Activated T-helper 1 cell treated with anti-CD3 and anti-CD28 coated beads, Interleukin-2, amount 50 U/mL, for 16 hours (primary cell): ENCODE measurements around the gene TIMM13.
"Not testable (repeated sequence)": the region's sequence is repeated elsewhere in the genome, so short reads cannot be mapped to it uniquely, and the experiment has no call there.

Experiments used
- DNase-seq, 2 donors: peaks; one replicate each; pipeline ENCODE4 v3.0.0-alpha.2; 2020; ENCODE audit warnings: low read depth in 1 of 2, low spot score in 1 of 2

Gene TIMM13

DNA sequence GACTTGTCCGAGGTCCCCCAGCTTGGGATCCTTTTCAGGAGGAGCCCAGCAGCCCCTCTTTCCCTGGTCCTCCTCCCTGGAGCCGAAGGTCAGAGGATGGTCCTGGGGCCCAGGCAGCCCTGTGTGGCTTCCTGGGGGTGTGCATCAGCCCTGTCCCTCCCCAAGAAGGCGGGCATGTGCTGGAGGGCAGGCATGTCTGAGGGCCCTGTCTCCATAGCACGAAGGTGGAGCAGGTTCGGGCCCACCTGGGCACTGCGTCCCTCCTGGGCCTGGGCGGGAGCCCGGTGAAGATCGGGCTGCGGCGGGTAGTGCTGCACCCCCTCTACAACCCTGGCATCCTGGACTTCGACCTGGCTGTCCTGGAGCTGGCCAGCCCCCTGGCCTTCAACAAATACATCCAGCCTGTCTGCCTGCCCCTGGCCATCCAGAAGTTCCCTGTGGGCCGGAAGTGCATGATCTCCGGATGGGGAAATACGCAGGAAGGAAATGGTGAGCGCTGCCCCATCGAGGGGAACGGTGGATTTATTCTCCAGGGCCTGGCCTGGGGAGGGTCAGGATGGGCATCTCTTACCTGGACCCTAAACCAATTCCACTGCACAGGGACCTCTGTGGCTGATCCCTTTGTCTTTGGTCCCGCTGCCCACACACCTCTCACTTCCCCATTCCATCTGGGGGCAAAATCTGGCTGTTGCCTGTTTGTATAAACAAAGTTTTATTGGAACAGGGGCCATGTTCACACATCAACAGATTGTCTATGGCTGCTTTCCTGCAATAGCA lies 10.9 kb downstream of the TIMM13 start:
- DNase-seq: no peak

- no peak for DNase-seq
Measured at GRCh38 chr19:2415973-2416319, 11.4 kb downstream of the TIMM13 start.

GRCh38 chr19:2415281-2415972 lies 12.0 kb downstream of the TIMM13 start:
- DNase-seq: no peak

DNA sequence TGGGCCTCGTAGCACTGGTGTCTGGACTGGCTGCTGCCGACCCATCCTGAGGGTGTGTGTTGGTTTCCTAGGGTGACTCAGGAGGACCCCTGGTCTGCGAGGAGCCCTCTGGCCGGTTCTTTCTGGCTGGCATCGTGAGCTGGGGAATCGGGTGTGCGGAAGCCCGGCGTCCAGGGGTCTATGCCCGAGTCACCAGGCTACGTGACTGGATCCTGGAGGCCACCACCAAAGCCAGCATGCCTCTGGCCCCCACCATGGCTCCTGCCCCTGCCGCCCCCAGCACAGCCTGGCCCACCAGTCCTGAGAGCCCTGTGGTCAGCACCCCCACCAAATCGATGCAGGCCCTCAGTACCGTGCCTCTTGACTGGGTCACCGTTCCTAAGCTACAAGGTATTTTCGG lies 13.8 kb downstream of the TIMM13 start:
- DNase-seq: no peak

- no peak for DNase-seq
Measured at GRCh38 chr19:2413159-2413558, 14.2 kb downstream of the TIMM13 start.

- DNase-seq: no peak
Measured at GRCh38 chr19:2412449-2412848, 14.9 kb downstream of the TIMM13 start.

- DNase-seq: no peak
Measured at GRCh38 chr19:2411709-2412108, 15.7 kb downstream of the TIMM13 start.

- no peak for DNase-seq
Measured at GRCh38 chr19:2410023-2410422, 17.4 kb downstream of the TIMM13 start.

DNA sequence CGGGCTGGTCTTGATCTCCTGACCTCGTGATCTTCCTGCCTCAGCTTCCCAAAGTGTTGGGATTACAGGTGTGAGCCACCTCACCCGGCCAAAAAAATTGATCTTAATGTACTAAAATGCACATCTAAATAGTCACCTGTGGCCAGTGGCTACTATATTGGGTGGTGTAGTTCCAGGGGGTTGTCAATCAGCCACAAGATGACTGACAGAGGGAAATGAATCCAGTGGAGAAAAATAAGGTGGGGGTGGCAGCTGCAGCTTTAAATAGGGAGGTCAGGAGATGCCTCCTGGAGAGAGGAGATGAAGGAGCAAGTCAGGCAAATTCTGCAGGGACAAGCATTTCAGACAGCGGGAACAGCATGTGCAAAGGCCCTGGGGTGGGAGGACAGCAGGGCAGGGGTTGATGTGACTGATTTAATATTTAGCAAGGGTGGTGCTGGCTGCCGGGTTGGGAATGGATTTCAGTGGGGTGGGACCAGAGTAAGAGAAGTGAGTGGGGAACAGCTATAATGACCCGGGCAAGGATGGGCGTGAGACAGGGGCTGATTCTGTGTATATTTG lies 18.0 kb downstream of the TIMM13 start:
- DNase-seq: no peak

GRCh38 chr19:2408247-2408646 lies 19.1 kb downstream of the TIMM13 start:
- DNase-seq: no peak

- no peak for DNase-seq
Measured at GRCh38 chr19:2399582-2399981, 27.8 kb downstream of the TIMM13 start.

DNA sequence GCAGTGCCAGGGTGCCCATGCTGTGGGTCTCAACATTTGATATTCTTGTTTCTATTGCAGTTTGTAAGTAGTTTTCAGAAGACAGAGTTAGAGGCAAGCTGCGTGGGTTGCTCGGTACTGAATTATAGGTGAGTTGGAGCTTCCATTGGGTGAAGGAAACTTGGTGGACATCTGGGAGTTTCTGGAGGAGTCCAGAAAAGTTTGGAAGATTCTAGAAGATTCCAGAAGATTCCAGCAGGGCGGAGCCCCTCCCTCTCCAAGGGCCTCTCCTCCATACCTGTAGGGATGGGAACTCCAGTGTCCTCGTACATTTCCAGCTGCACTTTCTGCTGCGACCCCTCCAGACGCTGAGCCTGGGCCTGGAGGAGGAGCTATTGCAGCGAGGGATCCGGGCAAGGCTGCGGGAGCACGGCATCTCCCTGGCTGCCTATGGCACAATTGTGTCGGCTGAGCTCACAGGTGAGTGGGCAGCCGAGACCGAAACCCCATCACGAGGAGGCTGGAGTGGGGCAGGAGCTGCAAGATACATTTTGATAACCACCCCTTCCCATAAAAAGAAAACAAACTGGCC lies 28.6 kb downstream of the TIMM13 start:
- no peak for DNase-seq

GRCh38 chr19:2397173-2397572 lies 30.2 kb downstream of the TIMM13 start:
- not testable (repeated sequence) for DNase-seq

GRCh38 chr19:2395293-2395829 lies 32.0 kb downstream of the TIMM13 start:
- DNase-seq: not testable (repeated sequence)

DNA sequence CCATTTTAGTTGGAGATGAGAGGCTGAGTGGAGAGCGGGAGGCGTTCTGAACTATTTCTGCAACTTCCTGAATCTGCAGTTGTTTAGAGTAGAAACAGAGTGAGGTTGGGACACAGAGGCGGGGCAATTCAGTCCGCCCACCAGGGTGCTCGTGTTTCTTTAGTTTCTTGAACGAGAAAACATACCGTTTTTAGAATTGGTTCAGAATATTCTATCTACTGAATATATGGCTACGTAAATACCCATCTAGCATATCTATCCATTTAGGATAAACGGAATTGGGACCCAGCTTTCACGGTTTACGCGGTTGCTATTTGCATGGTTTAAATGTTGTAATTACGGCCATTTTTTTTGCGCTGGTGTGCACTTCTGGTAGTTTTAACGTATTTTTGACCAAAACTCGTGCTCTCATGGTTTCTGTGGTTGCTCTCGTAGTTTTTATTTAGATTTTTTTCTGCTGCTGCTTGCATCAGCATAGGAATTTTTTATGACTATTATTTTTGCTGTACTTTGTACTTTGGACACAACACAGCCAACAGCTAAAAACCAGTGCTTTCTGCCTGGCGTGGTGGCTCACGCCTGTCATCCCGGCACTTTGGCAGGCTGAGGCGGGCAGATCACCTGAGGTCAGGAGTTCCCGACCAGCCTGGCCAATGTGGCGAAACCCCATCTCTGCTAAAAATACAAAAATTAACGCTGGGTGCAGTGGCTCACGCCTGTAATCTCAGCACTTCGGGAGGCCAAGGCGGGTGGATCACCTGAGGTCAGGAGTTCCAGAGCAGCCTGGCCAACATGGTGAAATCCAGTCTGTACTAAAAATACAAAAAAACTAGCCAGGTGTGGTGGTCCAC lies 32.7 kb downstream of the TIMM13 start:
- no peak for DNase-seq

DNA sequence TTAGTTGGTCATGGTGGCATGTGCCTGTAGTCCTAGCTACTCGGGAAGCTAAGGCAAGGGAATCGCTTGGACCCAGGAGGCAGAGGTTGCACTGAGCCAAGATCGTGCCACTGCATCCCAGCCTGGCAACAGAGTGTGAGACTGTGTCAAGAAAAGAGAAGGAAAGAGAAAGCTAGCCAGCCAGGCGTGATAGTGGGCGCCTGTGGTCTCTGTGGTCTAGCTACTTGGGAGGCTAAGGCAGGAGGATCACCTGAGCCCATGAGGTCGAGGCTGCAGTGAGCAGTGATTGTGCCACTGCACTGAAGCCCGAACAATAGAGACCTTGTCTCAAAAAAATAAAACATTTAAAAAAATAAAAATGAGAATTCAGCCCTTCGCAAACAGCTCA lies 33.3 kb downstream of the TIMM13 start:
- no peak for DNase-seq

DNA sequence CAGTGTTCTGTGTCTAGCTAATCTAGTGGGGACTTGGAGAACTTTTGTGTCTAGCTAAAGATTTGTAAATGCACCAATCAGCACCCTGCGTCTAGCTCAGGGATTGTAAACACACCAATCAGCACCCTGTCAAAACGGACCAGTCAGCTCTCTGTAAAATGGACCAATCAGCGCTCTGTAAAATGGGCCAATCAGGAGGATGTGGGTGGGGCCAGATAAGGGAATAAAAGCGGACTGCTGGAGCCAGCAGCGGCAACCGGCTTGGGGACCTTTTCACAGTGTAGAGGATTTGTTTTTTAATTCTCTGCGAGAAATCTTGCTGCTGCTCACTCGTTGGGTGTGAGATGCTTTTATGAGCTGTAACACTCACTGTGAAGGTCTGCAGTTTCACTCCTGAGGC lies 34.5 kb downstream of the TIMM13 start:
- DNase-seq: not testable (repeated sequence)

GRCh38 chr19:2392366-2392765 lies 35.0 kb downstream of the TIMM13 start:
- DNase-seq: no peak

DNA sequence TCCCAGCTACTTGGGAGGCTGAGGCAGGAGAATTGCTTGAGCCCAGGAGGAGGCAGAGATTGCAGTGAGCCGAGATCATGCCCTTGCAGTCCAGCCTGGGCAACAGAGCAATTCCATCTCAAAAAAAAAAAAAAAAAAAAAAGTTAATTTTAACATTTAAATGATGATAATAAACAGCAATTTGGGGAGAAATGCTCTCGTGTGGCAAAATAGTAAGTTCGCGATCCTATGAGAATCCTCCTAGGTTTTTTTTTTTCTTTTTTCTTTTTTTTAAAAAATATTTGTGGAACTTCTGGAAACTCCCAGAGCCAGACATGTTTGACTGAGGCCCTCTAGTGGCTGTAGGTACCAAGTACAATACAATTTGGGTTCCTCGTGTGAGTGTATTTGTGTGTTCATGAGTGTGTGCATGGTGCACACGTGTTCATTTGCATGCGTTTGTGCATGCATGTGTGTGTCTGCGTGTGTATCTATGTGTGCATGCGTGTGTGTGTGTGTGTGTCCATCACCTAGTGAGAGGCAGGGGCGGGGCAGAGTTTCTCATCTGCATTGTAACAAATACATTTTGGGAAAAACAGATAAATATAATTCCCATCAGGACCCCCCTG lies 36.2 kb downstream of the TIMM13 start:
- peak in 1 of 2 donors; percentile 11 for DNase-seq

DNA sequence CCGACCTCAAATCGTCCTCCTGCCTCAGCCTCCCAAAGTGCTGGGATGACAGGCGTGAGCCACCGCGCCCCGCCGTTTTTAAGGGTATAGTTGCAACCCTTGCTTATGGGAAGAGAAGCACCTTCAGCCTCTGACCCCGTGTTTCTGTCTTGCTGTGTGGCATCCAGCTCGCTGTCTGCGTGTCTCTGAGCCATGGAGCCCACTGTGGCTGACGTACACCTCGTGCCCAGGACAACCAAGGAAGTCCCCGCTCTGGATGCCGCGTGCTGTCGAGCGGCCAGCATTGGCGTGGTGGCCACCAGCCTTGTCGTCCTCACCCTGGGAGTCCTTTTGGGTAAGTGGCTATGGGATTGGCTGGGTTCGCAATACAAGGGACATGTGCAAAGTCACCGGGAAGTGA lies 37.8 kb downstream of the TIMM13 start:
- no peak for DNase-seq
